ENCODE measurements around the gene PDE7B. TPM values are rescaled to one million over a fixed set of nuclear protein-coding genes. Genes with fewer than 3 reads are reported as not detected.

The PDE7B gene
- total and polyA plus RNA-seq, 2 donors (not counting 1 experiment from before 2014, with no cell fraction given) = 7.9 to 21.5 TPM

- Histone ChIP-seq H2AFZ (ENCODE audit: low read length) (no peak overlapping the region), H3K27ac (ENCODE audit: insufficient read depth, low read length) (no peak overlapping the region), H4K20me1 (ENCODE audit: control insufficient read depth, extremely low read depth, insufficient read depth, low read length) (no peaks in the 10 kb centered on the region), H3K4me2 (ENCODE audit: extremely low read depth, insufficient read depth, low read length) (no peak overlapping the region), H3K9ac (ENCODE audit: insufficient read depth, low read length) (no peak overlapping the region), H3K9me3 (ENCODE audit: control insufficient read depth, insufficient read depth, low read depth, low read length) (no peaks in the 10 kb centered on the region), H3K79me2 (ENCODE audit: control insufficient read depth, insufficient read depth, low read length) (no peaks in the 10 kb centered on the region), H3K27me3 (ENCODE audit: control insufficient read depth, insufficient read depth, low read length) (no peaks in the 10 kb centered on the region), H3K4me3 (replicated peaks in 1 of 4; ENCODE audit: control extremely low read depth in 1 of 4, insufficient read depth in 1 of 4, low read depth in 3 of 4, low read length in 4 of 4) (no peak overlapping the region), H3K36me3 (ENCODE audit: control insufficient read depth, insufficient read depth, low read length) (no peaks in the 10 kb centered on the region), H3K4me1 (ENCODE audit: control insufficient read depth, extremely low read depth, insufficient read depth, low read length) (no peaks in the 10 kb centered on the region)
- no peak for DNase-seq (ENCODE audit: low read depth in 2 of 2)
- TF ChIP-seq EZH2 (IDR thresholded peaks at IDR 0.05; ENCODE audit: low read length, missing control alignments) (no peak), CTCF (conservative IDR thresholded peaks at IDR 0.05 in 1 of 2, IDR thresholded peaks at IDR 0.05 in 1 of 2; ENCODE audit: low read depth in 1 of 2, low read length in 2 of 2) (no peak)
These were observed 358.0 kb downstream of the PDE7B start for GRCh38 chr6:136209496-136209895.

- H4K20me1 ChIP-seq (ENCODE audit: control insufficient read depth, extremely low read depth, insufficient read depth, low read length) = no peaks in the 10 kb centered on the region
- no peak overlapping the region for H3K9ac ChIP-seq (ENCODE audit: insufficient read depth, low read length)
- DNase-seq (ENCODE audit: low read depth in 2 of 2) = no peak
- no peaks in the 10 kb centered on the region for H3K79me2 ChIP-seq (ENCODE audit: control insufficient read depth, insufficient read depth, low read length)
- no peak overlapping the region for H3K4me3 ChIP-seq (replicated peaks in 1 of 4; ENCODE audit: control extremely low read depth in 1 of 4, insufficient read depth in 1 of 4, low read depth in 3 of 4, low read length in 4 of 4)
- no peaks in the 10 kb centered on the region for H3K9me3 ChIP-seq (ENCODE audit: control insufficient read depth, insufficient read depth, low read depth, low read length)
- no peaks in the 10 kb centered on the region for H3K4me1 ChIP-seq (ENCODE audit: control insufficient read depth, extremely low read depth, insufficient read depth, low read length)
- TF ChIP-seq EZH2 (IDR thresholded peaks at IDR 0.05; ENCODE audit: low read length, missing control alignments) (no peak), CTCF (conservative IDR thresholded peaks at IDR 0.05 in 1 of 2, IDR thresholded peaks at IDR 0.05 in 1 of 2; ENCODE audit: low read depth in 1 of 2, low read length in 2 of 2) (no peak)
- no peak overlapping the region for H3K4me2 ChIP-seq (ENCODE audit: extremely low read depth, insufficient read depth, low read length)
- no peaks in the 10 kb centered on the region for H3K36me3 ChIP-seq (ENCODE audit: control insufficient read depth, insufficient read depth, low read length)
- no peak overlapping the region for H2AFZ ChIP-seq (ENCODE audit: low read length)
- no peaks in the 10 kb centered on the region for H3K27me3 ChIP-seq (ENCODE audit: control insufficient read depth, insufficient read depth, low read length)
- no peak overlapping the region for H3K27ac ChIP-seq (ENCODE audit: insufficient read depth, low read length)
These were observed 359.1 kb downstream of the PDE7B start for GRCh38 chr6:136210398-136211165.

GRCh38 chr6:136212608-136213007 lies 361.1 kb downstream of the PDE7B start:
- H4K20me1 ChIP-seq (ENCODE audit: control insufficient read depth, extremely low read depth, insufficient read depth, low read length) = no peaks in the 10 kb centered on the region
- TF ChIP-seq CTCF (conservative IDR thresholded peaks at IDR 0.05 in 1 of 2, IDR thresholded peaks at IDR 0.05 in 1 of 2; ENCODE audit: low read depth in 1 of 2, low read length in 2 of 2) = no peak
- no peak for TF ChIP-seq EZH2 (IDR thresholded peaks at IDR 0.05; ENCODE audit: low read length, missing control alignments)

More at GRCh38 chr6:136212608-136213007, 361.1 kb downstream of the PDE7B start:
- Histone ChIP-seq H3K27ac (ENCODE audit: insufficient read depth, low read length) (no peak overlapping the region), H3K4me3 (replicated peaks in 1 of 4; ENCODE audit: control extremely low read depth in 1 of 4, insufficient read depth in 1 of 4, low read depth in 3 of 4, low read length in 4 of 4) (no peak overlapping the region), H3K9ac (ENCODE audit: insufficient read depth, low read length) (no peak overlapping the region), H3K9me3 (ENCODE audit: control insufficient read depth, insufficient read depth, low read depth, low read length) (no peaks in the 10 kb centered on the region), H3K4me2 (ENCODE audit: extremely low read depth, insufficient read depth, low read length) (no peak overlapping the region), H3K36me3 (ENCODE audit: control insufficient read depth, insufficient read depth, low read length) (no peaks in the 10 kb centered on the region), H3K27me3 (ENCODE audit: control insufficient read depth, insufficient read depth, low read length) (no peaks in the 10 kb centered on the region), H2AFZ (ENCODE audit: low read length) (no peak overlapping the region), H3K4me1 (ENCODE audit: control insufficient read depth, extremely low read depth, insufficient read depth, low read length) (no peaks in the 10 kb centered on the region), H3K79me2 (ENCODE audit: control insufficient read depth, insufficient read depth, low read length) (no peaks in the 10 kb centered on the region)
- peak in 1 of 2 donors; percentile 61 for DNase-seq (ENCODE audit: low read depth in 2 of 2)

Data from fibroblast of lung (primary cell).